Stimulated activated CD8-positive, alpha-beta memory T cell treated with anti-CD3 and anti-CD28 coated beads, Interleukin-4, amount 100 ng/mL, for 1 hour (primary cell): ENCODE results near the gene PPM1E.

Experiments
- DNase-seq, 2 donors: peaks; one replicate each; pipeline ENCODE4 v3.0.0-alpha.2; 2020; ENCODE audit warnings: low read depth in 2 of 2, low spot score in 1 of 2

Gene PPM1E

DNA sequence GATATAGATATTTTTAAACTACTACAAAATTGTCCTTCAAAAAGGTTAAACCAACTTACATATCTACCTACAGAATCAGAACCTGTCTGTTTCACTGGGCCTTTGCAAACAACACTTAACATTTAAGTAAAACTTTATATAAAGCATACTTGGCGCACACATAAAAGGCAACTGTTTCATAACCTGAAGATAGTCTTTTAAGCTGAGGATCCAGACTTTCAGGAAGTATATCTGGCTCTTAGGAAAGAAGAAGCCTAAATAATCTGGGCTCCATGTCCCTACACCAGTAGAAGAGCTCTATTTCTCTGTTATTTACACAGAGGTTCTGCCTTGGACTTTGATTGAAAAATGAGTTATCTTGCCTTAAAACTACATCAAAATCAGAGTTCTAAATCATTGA, 275.2 kb downstream of the PPM1E start:
- DNase-seq = no peak
